HCT116 (cell line): Measurements from ENCODE around the gene JAK3. TPM values are rescaled to one million over a fixed set of nuclear protein-coding genes. Genes with fewer than 3 reads are reported as not detected.

Experiments
- ATAC-seq: fragments of 200-7000 bp; cut with Tn5 transposase; 2 replicates; pipeline ENCODE4 v1.9.1; 2020; ENCODE audit warnings: mild to moderate bottlenecking, moderate library complexity
- BruUV-seq: library from RNA; stranded (reverse); fragments of 400-500 nt; replicated peaks from 2 replicates; lab custom pipeline; 2021; lab: Mats Ljungman, UMichigan
- CTCF ChIA-PET: fragments of 300-600 bp; sonication (Branson Sonifier 250); formaldehyde crosslinking; loops from one replicate; lab custom pipeline; 2021; ENCODE audit warnings: antibody characterized with exemption; lab: Charles Lee
- POLR2A ChIA-PET: fragments of 300-600, 350-600 bp; sonication (Branson Sonifier 250); formaldehyde crosslinking; loops from one replicate; lab custom pipeline; 2021; ENCODE audit warnings: antibody characterized with exemption; lab: Charles Lee
- RAD21 ChIA-PET, 2 experiments: fragments of 300-600 bp; sonication (Branson Sonifier 250); formaldehyde crosslinking; loops; one replicate each; lab custom pipeline; 2023; ENCODE audit warnings: low total read pairs in 2 of 2; ENCODE audit not compliant: uncharacterized antibody in 2 of 2, unreplicated experiment in 2 of 2, low non-redundant PET in 1 of 2; lab: Charles Lee
- DNase-seq: peaks from one replicate; pipeline ENCODE4 v3.0.0-alpha.2; 2010; ENCODE audit warnings: low read depth, low spot score
- H2AFZ ChIP-seq: fragments of 200-600 bp; shearing (Covaris generic), sonication (generic); 2 replicates; pipeline ENCODE4 v1.6.1; 2017; ENCODE audit warnings: low read depth, mixed run types, mixed read lengths, antibody characterized with exemption, low read length; ENCODE audit not compliant: poor library complexity, severe bottlenecking
- H3K27ac ChIP-seq: 2 replicates; pipeline ENCODE4 v1.5.1; 2012; ENCODE audit warnings: low read depth, low read length
- H3K27me3 ChIP-seq: fragments of 200-600 bp; sonication (generic); 2 replicates; pipeline ENCODE4 v1.6.1; 2016; ENCODE audit warnings: mixed run types, low read length, mixed read lengths; ENCODE audit not compliant: insufficient read depth
- H3K36me3 ChIP-seq, 2 experiments: fragments of 200-500 bp in 1 of 2; fragments of 200-600 bp in 1 of 2; sonication (Bioruptor generic) in 1 of 2; sonication (generic) in 1 of 2; 2 replicates each; pipeline versions ENCODE4 v1.5.1 to v1.6.1; 2014 to 2016; ENCODE audit warnings: low read length in 2 of 2, inconsistent platforms in 1 of 2, mixed read lengths in 1 of 2, mixed run types in 1 of 2; ENCODE audit not compliant: insufficient read depth in 2 of 2, control insufficient read depth in 1 of 2
- H3K4me1 ChIP-seq, 2 experiments: fragments of 200-600 bp in 1 of 2; sonication (generic) in 1 of 2; 2 replicates each; pipeline versions ENCODE4 v1.5.1 to v1.6.1; 2012 to 2017; ENCODE audit warnings: low read length in 2 of 2, inconsistent platforms in 1 of 2, mild to moderate bottlenecking in 1 of 2, mixed read lengths in 1 of 2, mixed run types in 1 of 2, moderate library complexity in 1 of 2; ENCODE audit not compliant: insufficient read depth in 2 of 2, control insufficient read depth in 1 of 2
- H3K4me2 ChIP-seq: fragments of 200-600 bp; sonication (generic); 2 replicates; pipeline ENCODE4 v1.6.1; 2017; ENCODE audit warnings: mixed run types, low read length, mixed read lengths
- H3K4me3 ChIP-seq, 2 experiments: fragments of 200-600 bp in 1 of 2; sonication (generic) in 1 of 2; replicated peaks in 1 of 2; 2 replicates each; pipeline ENCODE4 v1.5.1; 2011 to 2016; ENCODE audit warnings: low read length in 2 of 2, control low read depth in 1 of 2, low read depth in 1 of 2, mild to moderate bottlenecking in 1 of 2, mixed read lengths in 1 of 2, mixed run types in 1 of 2
- H3K79me2 ChIP-seq: fragments of 200-600 bp; sonication (generic); 2 replicates; pipeline ENCODE4 v1.6.1; 2017; ENCODE audit warnings: mild to moderate bottlenecking, mixed run types, low read length, moderate library complexity, mixed read lengths; ENCODE audit not compliant: insufficient read depth
- H3K9ac ChIP-seq: fragments of 200-600 bp; sonication (generic); 2 replicates; pipeline ENCODE4 v1.6.1; 2016; ENCODE audit warnings: low read length, mixed read lengths
- H3K9me2 ChIP-seq: fragments of 200-600 bp; sonication (generic), shearing (Covaris generic); 2 replicates; pipeline ENCODE4 v1.6.1; 2017; ENCODE audit warnings: mixed run types, mild to moderate bottlenecking, moderate library complexity; ENCODE audit not compliant: insufficient read depth
- H3K9me3 ChIP-seq, 2 experiments: fragments of 200-500 bp in 1 of 2; fragments of 200-600 bp in 1 of 2; sonication (Bioruptor generic) in 1 of 2; sonication (generic) in 1 of 2; 2 replicates each; pipeline ENCODE4 v1.6.1; 2014 to 2017; ENCODE audit warnings: low read length in 2 of 2, mixed read lengths in 2 of 2, inconsistent platforms in 1 of 2, low read depth in 1 of 2, mild to moderate bottlenecking in 1 of 2, mixed run types in 1 of 2, moderate library complexity in 1 of 2; ENCODE audit not compliant: control insufficient read depth in 1 of 2, insufficient read depth in 1 of 2
- H4K20me1 ChIP-seq: fragments of 200-600 bp; sonication (generic), shearing (Covaris generic); 2 replicates; pipeline ENCODE4 v1.6.1; 2017; ENCODE audit warnings: mixed run types, mild to moderate bottlenecking, moderate library complexity; ENCODE audit not compliant: insufficient read depth
- CBX3 ChIP-seq: IDR thresholded peaks from 2 replicates; pipeline ENCODE4 v1.6.1; 2012; ENCODE audit warnings: low read depth
- CEBPB ChIP-seq: IDR thresholded peaks from 2 replicates; pipeline ENCODE4 v1.6.1; 2012; ENCODE audit warnings: low read depth
- EGR1 ChIP-seq: IDR thresholded peaks from 2 replicates; pipeline ENCODE4 v1.6.1; 2012; ENCODE audit warnings: low read depth
- ELF1 ChIP-seq: IDR thresholded peaks from 2 replicates; pipeline ENCODE4 v1.6.1; 2012; ENCODE audit warnings: low read depth, borderline replicate concordance
- EZH2 ChIP-seq: fragments of 200-600 bp; sonication (generic); IDR thresholded peaks from 2 replicates; pipeline ENCODE4 v1.6.1; 2017; ENCODE audit warnings: antibody characterized with exemption, mixed run types
- FOSL1 ChIP-seq: IDR thresholded peaks from 2 replicates; pipeline ENCODE4 v1.6.1; 2012; ENCODE audit warnings: low read depth
- JUND ChIP-seq: IDR thresholded peaks from 2 replicates; pipeline ENCODE4 v1.6.1; 2012
- POLR2A ChIP-seq: IDR thresholded peaks from 2 replicates; pipeline ENCODE4 v1.7.0; 2011; ENCODE audit warnings: borderline replicate concordance; ENCODE audit not compliant: insufficient read depth, insufficient read length; ENCODE audit errors: extremely low read depth
- RAD21 ChIP-seq: IDR thresholded peaks from 2 replicates; pipeline ENCODE4 v1.6.1; 2012; ENCODE audit warnings: low read depth, mild to moderate bottlenecking
- SIN3A ChIP-seq: IDR thresholded peaks from 2 replicates; pipeline ENCODE4 v1.6.1; 2012; ENCODE audit warnings: low read depth
- SP1 ChIP-seq: IDR thresholded peaks from 2 replicates; pipeline ENCODE4 v1.6.1; 2012; ENCODE audit warnings: low read depth
- SRF ChIP-seq: IDR thresholded peaks from 2 replicates; pipeline ENCODE4 v1.6.1; 2012; ENCODE audit warnings: low read depth
- ZFX ChIP-seq: fragments of 450-650 bp; IDR thresholded peaks from 2 replicates; pipeline ENCODE4 v1.6.1; 2017
- ZNF274 ChIP-seq: fragments of 200-500 bp; sonication (Bioruptor generic); IDR thresholded peaks from 2 replicates; pipeline ENCODE4 v1.6.1; 2014; ENCODE audit warnings: mild to moderate bottlenecking, low read depth, low read length, inconsistent platforms
- intact Hi-C: fragments of 100-400 bp; cut with micrococcal nuclease; formaldehyde crosslinking; loops from 2 replicates; pipeline ENCODE4 v1.10.0; 2022
- total RNA-seq: library from RNA; stranded (reverse); gene quantifications from one replicate; pipeline ENCODE4 v1.2.1, GENCODE V29; 2021; ENCODE audit not compliant: unreplicated experiment
- TF ChIP-seq, protein P1 (sequence below): IDR thresholded peaks from 2 replicates; pipeline ENCODE4 v1.6.1; 2012
- TF ChIP-seq, protein P2 (sequence below), 3 experiments: fragments of 200-600 bp in 1 of 3; sonication (generic) in 1 of 3; IDR thresholded peaks in 2 of 3; conservative IDR thresholded peaks in 1 of 3; 2 replicates each; pipeline ENCODE4 v1.5.1; 2012 to 2017; ENCODE audit warnings: low read depth in 2 of 3, low read length in 2 of 3, antibody characterized with exemption in 1 of 3, borderline replicate concordance in 1 of 3, control low read depth in 1 of 3, mild to moderate bottlenecking in 1 of 3, mixed read lengths in 1 of 3, mixed run types in 1 of 3, moderate library complexity in 1 of 3; ENCODE audit not compliant: insufficient read depth in 1 of 3

JAK3 gene
- total RNA-seq, 1 experiment from 2014 or later = 5.7 TPM

DNA sequence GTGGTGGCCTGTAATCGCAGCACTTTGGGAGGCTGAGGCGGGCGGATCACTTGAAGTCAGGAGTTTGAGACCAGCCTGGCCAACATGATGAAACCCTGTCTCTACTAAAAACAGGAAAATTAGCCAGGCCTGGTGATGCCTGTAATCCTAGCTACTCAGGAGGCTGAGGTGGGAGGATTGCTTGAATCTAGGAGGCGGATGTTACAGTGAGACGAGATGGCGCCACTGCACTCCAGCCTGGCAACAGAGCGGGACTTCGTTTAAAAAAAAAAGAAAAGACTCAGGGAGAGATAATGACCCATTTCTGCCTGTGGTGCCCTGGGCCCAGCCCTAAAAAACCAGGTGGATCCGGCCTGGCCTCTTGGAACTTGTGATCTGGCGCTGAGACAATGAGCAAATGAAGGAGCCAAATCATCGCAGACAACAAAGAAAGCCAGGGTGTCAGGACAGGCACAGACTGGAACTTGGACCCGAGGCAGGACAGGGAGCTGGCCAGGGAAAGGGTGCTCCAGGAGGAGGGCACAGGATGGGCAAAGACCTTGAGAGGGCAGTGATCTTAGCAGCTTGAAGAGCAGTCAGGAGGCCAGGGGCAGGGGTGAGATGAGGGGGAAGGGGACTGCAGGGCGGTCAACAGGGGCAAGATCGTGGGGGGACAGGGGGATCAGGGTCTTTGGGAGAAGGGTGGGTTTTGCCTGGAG lies 962 bp upstream of the JAK3 start:
- RAD21 ChIA-PET = no interaction called here
- Histone ChIP-seq H3K27ac (no peak overlapping the region), H3K4me1 (peaks cover 4 to 15% of the 10 kb centered on the region in 2 experiments; a peak in 3 of 4 replicates), H3K9ac (no peak overlapping the region), H3K9me2 (no peaks in the 10 kb centered on the region)
- POLR2A ChIA-PET = interaction anchor here (2.2 kb wide), 1 partner anchor 11 kb away, joined by 11 read pairs; the partner anchor contains the start of gene RPL18A
- CTCF ChIA-PET = interaction anchor here (1.9 kb wide), 1 partner anchor 10 kb away, joined by 14 read pairs; the partner anchor contains the start of gene RPL18A
- TF ChIP-seq, protein P1, sequence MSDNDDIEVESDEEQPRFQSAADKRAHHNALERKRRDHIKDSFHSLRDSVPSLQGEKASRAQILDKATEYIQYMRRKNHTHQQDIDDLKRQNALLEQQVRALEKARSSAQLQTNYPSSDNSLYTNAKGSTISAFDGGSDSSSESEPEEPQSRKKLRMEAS = no peak
- TF ChIP-seq CEBPB (no peak), FOSL1 (no peak), SIN3A (no peak), SRF (no peak), ZFX (no peak), CBX3 (no peak)
- TF ChIP-seq, all 23 proteins: peak for 0
- H3K4me3 ChIP-seq = no peak overlapping the region
- intact Hi-C loops = no loop called here
- no peak overlapping the region for H2AFZ ChIP-seq
- BruUV-seq = no TSS peak
- DNase-seq = no peak
- no peak overlapping the region for H3K4me2 ChIP-seq
- no peaks in the 10 kb centered on the region for H3K79me2 ChIP-seq
- H3K9me3 ChIP-seq = no peaks in the 10 kb centered on the region
- H4K20me1 ChIP-seq = no peaks in the 10 kb centered on the region
- H3K36me3 ChIP-seq = no peaks in the 10 kb centered on the region
- H3K27me3 ChIP-seq = no peaks in the 10 kb centered on the region
- no peak for ATAC-seq

DNA sequence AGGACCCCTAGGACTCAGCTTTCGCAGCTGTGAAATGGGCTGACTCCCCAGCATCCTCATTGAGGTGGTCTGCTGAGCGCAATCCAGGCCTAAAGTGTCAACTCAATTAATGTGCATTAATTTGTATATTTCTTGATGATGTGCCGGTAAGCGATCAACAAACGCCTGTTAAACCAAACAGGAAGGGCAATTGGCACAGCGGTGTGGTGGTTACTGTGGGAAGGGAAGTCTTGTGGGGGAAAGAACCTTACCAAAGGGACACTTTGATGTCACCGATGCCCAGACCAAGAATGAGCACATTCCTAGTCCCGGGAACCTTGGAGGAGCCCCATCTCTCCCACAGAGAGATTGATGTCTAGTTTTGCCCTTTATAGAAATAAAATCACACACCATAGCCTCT lies 1.6 kb downstream of the JAK3 start:
- ATAC-seq (no peak), DNase-seq (no peak)
- TF ChIP-seq, protein P2, sequence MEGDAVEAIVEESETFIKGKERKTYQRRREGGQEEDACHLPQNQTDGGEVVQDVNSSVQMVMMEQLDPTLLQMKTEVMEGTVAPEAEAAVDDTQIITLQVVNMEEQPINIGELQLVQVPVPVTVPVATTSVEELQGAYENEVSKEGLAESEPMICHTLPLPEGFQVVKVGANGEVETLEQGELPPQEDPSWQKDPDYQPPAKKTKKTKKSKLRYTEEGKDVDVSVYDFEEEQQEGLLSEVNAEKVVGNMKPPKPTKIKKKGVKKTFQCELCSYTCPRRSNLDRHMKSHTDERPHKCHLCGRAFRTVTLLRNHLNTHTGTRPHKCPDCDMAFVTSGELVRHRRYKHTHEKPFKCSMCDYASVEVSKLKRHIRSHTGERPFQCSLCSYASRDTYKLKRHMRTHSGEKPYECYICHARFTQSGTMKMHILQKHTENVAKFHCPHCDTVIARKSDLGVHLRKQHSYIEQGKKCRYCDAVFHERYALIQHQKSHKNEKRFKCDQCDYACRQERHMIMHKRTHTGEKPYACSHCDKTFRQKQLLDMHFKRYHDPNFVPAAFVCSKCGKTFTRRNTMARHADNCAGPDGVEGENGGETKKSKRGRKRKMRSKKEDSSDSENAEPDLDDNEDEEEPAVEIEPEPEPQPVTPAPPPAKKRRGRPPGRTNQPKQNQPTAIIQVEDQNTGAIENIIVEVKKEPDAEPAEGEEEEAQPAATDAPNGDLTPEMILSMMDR (IDR thresholded peaks at IDR 0.05 in 2 of 3, conservative IDR thresholded peaks at IDR 0.05 in 1 of 3; ENCODE audit: borderline replicate concordance in 1 of 3, insufficient read depth in 1 of 3, low read depth in 2 of 3, low read length in 2 of 3) = no peak
- TF ChIP-seq RAD21 (no peak), ZNF274 (no peak), CBX3 (no peak), SIN3A (no peak), EZH2 (no peak), SP1 (no peak), EGR1 (no peak), ELF1 (no peak), SRF (no peak), JUND (no peak), FOSL1 (no peak), POLR2A (no peak), CEBPB (no peak)
- TF ChIP-seq, protein P1 = no peak
- H3K4me3 ChIP-seq = no peak overlapping the region
- peaks cover 8 to 32% of the 10 kb centered on the region in 2 experiments; a peak in 3 of 4 replicates for H3K4me1 ChIP-seq
- no peaks in the 10 kb centered on the region for H3K27me3 ChIP-seq
- intact Hi-C loops = no loop called here
- H3K9me2 ChIP-seq = no peaks in the 10 kb centered on the region
- no peak overlapping the region for H2AFZ ChIP-seq
- H3K36me3 ChIP-seq = no peaks in the 10 kb centered on the region
- peaks cover 13% of the 10 kb centered on the region for H3K79me2 ChIP-seq
- no peak overlapping the region for H3K9ac ChIP-seq
- POLR2A ChIA-PET = interaction anchor here (1.5 kb wide), 1 partner anchor 13 kb away, joined by 3 read pairs; the partner anchor contains the start of gene RPL18A
- H3K4me2 ChIP-seq = no peak overlapping the region
- RAD21 ChIA-PET = interaction anchor here in 1 of 2 experiments (1.0 kb wide), 1 partner anchor 10 kb away, joined by 3 read pairs; no protein-coding TSS in a partner anchor
- CTCF ChIA-PET = no interaction called here
- BruUV-seq = no TSS peak
- H3K27ac ChIP-seq = no peak overlapping the region
- H4K20me1 ChIP-seq = no peaks in the 10 kb centered on the region
- no peaks in the 10 kb centered on the region for H3K9me3 ChIP-seq
